GM19452 (cell line): ENCODE data around the gene NSUN6.

ENCODE experiments used
- ATAC-seq: cut with Tn5 transposase; IDR thresholded peaks from one replicate; pipeline ENCODE4 v1.9.1; 2021; ENCODE audit not compliant: unreplicated experiment

NSUN6 gene

DNA sequence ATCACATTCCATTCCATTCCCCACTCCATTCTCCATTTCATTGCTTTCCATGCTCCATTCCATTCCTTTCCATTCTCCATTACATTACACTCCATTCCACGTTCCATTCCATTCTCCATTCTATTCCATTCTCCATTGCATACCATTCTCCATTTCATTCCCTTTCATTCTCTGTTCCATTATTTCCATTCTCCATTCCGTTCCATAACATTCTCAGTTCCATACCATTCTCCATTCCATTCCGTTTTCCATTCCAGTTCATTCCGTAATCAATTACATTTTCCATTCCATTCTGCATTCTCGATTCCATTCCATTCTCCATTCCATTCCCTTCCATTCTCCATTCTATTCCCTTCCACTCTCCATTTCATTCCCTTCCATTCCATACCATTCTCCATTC, 86.4 kb downstream of the NSUN6 start:
- ATAC-seq: no peak

DNA sequence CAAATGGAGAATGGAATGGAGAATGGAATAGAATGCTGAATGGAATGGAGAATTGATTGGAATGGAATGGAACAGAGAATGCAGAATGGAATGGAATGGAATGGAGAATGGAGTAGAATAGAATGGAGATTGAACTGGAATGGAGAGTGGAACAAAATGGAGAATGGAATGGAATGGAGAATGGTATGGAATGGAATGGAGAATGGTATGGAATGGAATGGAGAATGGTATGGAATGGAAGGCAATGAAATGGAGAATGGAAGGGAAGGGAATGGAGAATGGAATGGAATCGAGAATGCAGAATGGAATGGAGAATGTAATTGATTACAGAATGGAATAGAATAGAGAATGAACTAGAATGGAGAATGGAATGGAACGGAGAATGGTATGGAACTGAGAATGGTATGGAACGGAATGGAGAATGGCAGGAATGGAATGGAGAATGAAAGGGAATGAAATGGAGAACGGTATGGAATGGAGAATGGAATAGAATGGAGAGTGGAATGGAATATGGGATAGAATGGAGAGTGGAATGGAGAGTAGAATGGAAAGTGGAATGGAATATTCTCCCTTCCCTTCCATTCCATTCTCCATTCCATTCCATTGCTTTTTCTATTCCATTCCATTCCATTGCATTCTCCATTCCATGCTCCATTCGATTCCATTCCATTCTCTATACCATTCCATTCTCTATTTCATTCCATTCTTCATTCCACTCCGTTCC, 88.2 kb downstream of the NSUN6 start:
- no peak for ATAC-seq

DNA sequence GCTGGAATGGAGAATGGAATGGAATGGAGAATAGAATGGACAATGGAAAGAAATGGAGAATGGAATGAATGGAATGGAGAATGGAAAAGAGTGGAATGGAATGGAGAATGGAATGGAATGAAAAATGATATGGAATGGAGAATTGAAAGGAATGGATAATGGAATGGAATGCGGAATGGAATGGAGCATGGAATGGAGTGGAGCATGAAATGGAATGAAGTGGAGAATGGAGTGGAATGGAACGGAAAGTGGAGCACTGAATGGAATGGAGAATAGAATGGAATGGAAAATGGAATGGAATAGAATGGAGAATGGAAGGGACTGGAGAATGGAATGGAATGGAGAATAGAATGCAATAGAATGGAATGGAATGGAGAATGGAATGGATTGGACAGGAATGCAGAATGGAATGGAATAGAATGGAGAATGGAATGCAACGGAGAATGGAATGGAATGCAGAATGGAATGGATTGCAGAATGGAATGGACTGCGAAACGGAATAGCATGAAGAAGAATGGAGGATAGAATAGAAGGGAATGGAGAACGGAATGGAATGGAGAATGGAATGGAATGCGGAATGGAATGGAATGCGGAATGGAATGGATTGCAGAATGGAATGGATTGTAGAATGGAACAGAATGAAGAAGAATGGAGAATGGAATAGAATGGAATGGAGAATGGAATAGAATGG, 89.4 kb downstream of the NSUN6 start:
- no peak for ATAC-seq

- no peak for ATAC-seq
Measured at GRCh38 chr10:18557960-18558359, 93.4 kb downstream of the NSUN6 start.

GRCh38 chr10:18556522-18557147, 94.8 kb downstream of the NSUN6 start:
- ATAC-seq: no peak

DNA sequence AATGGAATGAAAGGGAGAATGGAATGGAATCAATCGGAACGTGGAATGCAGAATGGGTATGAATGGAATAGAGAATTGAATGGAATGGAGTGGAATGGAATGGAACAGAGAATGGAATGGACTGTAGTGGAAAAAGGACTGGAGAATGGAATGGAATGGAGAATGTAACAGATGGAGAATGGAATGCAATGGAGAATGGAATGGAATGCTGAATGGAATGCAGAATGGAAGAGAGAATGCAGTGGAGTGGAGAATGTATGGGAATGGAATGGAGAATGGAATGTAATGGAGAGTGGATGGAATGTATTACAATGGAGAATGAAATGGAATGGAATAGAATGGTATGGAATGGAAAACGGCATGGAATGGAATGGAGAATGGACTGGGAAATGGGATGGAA, 96.9 kb downstream of the NSUN6 start:
- no peak for ATAC-seq

GRCh38 chr10:18551473-18551872, 99.9 kb downstream of the NSUN6 start:
- no peak for ATAC-seq

- no peak for ATAC-seq
Measured at GRCh38 chr10:18549105-18549504, 102.3 kb downstream of the NSUN6 start.

DNA sequence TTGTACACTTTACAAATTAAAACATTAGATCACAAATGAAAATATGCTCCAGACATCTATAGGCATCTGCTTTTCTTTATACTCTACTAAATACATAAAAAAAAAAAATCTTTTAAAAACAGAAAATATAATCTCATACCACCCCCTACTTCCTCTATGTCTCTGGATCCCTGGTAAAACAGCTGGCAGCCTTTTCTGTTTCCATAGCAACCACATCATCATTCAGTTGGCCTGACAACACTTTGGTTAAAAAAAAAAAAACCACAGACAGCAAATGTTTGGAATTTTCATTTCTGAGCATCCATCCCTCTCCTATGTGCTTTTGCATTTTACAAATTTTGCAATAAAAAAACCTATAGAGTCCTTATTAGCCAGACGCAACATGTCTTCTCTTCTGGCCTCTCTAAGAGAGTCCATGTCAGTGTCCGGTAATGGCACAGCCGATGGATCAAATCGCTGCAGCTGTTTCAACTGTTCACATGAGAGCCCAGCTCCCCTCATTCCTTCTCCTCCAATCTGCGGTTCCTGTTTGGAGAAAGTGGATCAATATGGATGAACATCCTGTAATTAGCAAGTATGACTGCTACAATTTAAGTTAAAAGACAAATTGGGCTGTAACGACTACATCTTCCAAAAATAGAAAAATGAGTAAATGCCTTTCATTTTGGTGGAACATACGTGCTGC, 105.6 kb downstream of the NSUN6 start:
- no peak for ATAC-seq

GRCh38 chr10:18542832-18543231, 108.6 kb downstream of the NSUN6 start:
- no peak for ATAC-seq

GRCh38 chr10:18540195-18540594, 111.2 kb downstream of the NSUN6 start:
- ATAC-seq: no peak

DNA sequence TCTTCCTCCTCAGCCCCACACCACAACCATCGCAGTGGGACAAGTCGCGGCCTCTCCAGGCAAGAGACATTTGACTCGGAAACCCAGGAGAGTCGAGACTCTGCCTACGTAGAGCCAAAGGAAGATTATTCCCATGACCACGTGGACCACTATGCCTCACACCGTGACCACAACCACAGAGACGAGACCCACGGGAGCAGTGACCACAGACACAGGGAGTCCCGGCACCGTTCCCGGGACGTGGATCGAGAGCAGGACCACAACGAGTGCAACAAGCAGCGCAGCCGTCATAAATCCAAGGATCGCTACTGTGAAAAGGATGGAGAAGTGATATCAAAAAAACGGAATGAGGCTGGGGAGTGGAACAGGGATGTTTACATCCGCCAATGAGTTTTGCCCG, 112.1 kb downstream of the NSUN6 start:
- ATAC-seq: no peak

GRCh38 chr10:18533896-18534295, 117.5 kb downstream of the NSUN6 start:
- ATAC-seq: no peak

DNA sequence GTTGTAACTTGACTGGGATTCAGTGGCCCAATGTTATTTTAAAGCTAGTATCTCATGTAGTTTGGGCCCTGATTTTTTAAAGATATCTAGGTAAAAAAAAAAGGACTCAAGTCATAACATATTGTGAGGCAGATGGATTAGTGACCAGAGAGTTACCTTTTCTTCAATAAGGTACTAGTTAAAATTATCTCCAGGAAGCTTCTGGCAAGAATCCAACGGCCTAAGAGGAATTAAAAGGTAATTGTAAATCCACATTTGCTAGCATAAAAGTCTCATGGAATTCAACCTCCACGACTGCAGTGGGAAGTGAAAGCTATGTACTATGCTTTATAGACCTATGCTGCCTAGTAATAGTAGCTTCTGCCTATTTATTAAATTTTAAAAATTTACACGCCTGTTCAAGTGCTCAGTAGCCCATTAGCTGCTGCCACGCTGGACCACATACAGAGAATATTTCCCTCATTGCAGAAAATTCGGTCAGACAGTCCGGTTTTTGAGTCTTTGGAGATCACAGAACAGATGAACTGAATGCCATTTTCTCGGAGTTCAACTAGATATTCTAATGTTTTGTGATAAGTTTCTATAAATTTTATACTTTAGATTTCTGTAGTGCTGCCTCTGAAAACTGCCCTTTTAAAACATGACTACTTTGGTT, 118.4 kb downstream of the NSUN6 start:
- no peak for ATAC-seq

DNA sequence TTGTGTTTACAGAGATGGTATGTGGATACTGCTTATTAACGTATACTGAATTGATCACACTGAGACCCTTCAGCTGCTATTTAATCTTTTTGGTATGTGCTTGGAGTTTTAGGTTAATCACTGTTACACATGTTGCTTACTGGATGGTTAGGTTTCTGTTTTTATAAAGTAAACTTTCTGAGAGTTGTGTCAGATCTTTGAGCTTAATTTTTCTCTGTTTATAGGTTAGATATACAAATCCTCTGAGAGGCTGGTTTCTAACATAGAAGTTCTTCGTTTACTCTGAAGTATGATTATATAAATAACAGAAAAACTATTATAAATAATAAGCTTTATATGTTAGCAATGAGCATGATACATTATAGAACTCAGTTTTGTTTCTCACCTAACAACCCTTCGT, 123.1 kb downstream of the NSUN6 start:
- no peak for ATAC-seq

GRCh38 chr10:18527687-18528086, 123.7 kb downstream of the NSUN6 start:
- no peak for ATAC-seq

DNA sequence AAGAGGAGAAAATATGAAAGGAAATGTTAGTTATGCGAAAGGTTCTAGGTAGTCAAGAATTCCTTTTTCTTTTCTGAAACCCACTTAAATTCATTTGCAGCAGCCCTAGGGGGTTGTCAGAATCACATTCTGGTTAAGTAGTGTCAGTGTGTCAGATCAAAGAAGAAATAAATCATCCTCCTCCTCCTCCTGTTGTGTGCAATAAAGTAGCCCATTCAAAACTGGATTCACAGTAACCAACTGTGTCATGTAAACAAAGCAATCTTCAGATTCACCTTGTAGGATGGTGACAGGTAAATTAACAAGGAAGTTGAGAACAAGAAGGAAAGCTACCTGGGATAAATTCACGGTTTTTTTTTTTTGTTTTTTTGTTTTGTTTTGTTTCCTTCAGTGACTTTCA, 127.5 kb downstream of the NSUN6 start:
- ATAC-seq: no peak

DNA sequence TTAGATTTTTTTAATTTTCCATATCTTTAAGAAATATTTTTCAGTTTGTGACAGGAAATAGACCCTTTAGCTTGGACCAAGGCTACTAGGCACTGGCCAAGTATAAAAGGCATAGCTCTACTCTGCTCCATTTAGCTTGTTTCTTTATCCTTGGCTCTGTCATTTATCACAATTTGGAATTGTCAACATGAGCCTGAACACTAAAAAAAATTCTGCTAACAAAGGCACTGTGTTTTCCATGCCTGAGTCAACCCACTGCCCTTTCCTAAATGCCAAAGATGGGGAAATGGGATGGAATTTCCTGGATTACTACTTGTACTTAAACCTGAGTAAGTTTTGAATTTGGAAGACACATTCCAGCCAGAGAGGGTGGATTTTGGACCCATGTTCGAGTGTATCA, 128.4 kb downstream of the NSUN6 start:
- ATAC-seq: no peak

DNA sequence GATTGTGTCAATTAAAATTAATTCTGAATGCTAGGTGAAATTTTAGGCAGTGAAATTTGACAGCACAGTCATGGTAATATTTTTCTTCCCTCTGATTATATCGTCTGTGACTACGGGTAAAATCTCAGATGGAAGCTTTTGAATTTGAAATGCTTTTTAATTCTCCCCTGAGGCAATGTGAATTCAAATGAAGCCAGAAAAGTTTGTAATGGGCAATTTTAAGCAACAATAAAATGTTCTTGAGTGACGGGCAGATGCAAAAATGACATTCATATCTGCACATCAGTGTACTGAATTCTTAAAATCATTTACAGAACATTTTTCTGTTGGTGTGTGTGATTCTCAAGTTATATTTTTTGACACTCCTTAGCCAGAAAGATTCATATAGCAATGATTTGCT, 134.5 kb downstream of the NSUN6 start:
- no peak for ATAC-seq

GRCh38 chr10:18514537-18514936, 136.8 kb downstream of the NSUN6 start:
- ATAC-seq: no peak

GRCh38 chr10:18508587-18508986, 142.8 kb downstream of the NSUN6 start:
- no peak for ATAC-seq
